ENCODE data around the gene SF3B2.
"Not testable (repeated sequence)": the region's sequence is repeated elsewhere in the genome, so short reads cannot be mapped to it uniquely, and the experiment has no call there.

The SF3B2 gene

GRCh38 chr11:66015936-66016792 lies 36.0 kb upstream of the SF3B2 start:
- DNase-seq = no peak

GRCh38 chr11:66016793-66017177 lies 35.4 kb upstream of the SF3B2 start:
- DNase-seq = no peak

- DNase-seq = no peak
Observed at GRCh38 chr11:66017321-66017720, 34.8 kb upstream of the SF3B2 start.

DNA sequence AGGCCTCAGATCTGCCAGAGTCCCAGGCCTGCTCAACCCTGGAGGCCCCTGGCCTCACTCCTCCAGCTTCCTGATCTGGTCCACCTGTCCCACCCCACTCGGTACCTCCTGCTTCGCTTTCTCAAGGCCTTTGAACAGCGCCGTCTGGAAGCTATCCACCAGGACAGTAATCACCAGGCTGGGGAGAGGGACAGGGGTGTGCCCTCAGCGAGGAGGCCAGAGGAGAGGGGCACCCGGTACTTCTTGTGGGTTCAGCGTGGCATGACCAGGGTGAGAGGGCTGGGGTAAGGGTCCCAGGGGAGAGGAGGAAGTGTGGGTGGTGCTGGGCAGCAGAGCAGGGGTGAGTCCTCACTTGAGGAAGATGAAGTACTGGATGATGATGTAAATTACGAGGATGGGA lies 32.0 kb upstream of the SF3B2 start:
- no peak for DNase-seq

GRCh38 chr11:66020618-66021357 lies 31.4 kb upstream of the SF3B2 start:
- DNase-seq = no peak

DNA sequence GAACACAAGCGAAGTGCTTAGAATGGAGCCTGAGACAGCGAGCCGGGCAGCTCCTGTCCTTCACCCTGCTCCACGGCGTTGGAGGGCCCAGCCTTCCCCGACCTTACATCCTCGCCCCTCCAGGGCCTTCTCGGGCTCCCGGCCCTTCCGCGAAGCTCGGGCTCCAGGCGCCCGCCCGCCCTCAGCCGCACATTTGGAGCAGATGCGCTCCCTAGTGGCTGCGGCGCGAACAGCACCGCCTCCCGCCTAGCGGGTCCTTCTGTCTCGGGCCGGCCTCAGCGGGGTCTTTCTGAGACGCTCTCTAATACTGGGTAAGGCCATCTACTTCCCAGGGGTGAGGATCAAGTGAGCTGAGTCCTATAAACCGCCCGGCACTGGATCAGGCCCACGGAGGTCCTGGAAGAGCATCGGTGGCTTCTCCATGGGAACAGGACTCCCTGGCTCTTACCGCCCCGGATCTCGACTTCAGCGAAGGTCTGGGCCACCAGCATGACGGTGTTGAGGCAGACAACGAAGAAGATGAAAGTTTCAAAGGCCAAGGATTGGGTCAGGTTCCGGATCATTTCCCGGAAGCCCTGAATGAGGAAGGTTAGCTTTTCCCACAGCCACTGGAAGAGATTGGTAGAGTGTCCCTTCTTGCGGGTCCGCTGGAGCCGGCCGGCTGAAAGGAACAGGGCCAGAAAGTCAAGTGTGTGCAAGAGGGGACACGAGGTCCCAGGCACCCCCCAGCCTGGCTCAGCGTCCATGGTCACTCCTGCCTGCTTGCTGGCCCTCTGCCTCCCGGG lies 29.6 kb upstream of the SF3B2 start:
- peak in 45 of 58 donors; percentile 2 to 74 (median 17) for DNase-seq

GRCh38 chr11:66023186-66023440 lies 29.1 kb upstream of the SF3B2 start:
- not testable (repeated sequence) for DNase-seq

DNA sequence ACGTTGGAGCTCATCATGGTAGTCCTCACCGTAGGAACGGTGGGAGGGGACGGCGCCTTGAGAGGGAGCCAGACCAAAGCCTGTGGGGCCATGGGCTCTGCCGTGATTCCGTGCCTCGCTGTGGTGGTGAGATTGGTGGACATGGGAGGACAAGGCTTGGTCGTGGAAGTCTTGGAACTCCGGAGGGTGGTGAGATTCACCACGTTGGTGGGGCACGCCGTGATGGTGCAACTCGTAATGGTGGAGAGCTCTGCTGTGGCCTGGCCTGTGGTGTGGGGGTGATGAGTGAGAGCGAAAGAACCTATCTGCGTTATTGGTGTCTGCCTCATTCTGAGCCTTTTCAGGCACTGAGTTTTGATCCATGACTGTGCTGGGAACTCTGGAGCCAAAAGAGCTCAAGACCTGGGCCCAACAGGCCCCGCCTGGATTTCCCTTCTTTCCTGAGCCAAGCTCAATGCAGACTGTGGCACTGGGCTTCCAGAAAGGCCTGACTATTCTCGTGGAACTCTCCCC lies 26.1 kb upstream of the SF3B2 start, which contains the start of gene CATSPER1:
CATSPER1 (minus strand) TSS at position 463 of the 513 bp plus-strand sequence; CDS start at position 363, 100 bp downstream.
- no peak for DNase-seq

GRCh38 chr11:66032957-66033735 lies 19.0 kb upstream of the SF3B2 start:
- no peak for DNase-seq

DNA sequence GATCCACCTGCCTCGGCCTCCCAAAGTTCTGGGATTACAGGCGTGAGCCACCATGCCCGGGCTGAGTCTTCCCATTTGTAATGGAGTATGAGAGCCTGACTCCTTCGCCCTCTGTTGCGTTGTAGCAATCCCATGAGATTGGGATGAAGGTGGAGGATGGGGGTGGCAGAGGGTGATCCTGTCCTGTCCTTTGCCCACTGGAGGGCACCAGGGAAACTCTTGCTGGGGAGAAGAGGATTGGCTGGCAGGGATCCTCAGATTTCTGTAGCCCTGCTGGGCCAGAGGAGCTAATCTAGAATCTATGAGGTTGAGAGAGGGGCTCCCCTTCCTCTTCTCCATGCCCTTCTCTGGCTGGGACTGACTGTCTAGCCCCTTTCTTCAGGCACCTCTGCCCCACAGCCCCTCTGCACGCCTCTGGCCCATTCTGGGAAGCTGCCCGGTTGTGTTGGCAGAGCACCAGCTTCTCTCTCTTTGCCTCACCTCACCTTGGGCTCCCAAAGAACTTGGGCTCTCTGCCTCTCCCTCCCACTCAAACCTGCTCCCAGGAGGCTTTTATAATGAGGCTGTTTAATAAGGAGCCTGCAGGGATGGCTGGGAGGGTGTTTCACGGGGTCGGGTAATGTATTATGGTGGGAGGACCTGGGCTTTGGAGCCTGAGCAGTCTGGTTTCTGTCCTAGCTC lies 16.4 kb upstream of the SF3B2 start:
- no peak for DNase-seq

DNA sequence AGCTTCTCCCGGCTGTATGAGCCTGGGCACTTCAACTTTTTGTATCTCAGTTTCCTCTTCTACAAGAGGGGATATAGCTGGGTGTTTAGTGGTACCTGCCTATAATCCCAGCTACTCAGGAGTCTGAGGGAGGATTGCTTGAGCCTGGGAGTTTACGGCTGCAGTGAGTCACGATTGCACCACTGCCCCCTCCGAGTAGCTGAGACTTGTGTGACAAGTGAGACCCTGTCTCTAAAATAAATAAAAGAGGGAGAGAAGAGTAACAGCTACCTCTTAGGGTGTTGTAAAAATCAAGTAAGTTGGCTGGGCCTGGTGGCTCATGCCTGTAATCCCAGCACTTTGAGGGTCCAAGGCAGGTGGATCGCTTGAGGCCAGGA lies 15.8 kb upstream of the SF3B2 start:
- DNase-seq = no peak

DNA sequence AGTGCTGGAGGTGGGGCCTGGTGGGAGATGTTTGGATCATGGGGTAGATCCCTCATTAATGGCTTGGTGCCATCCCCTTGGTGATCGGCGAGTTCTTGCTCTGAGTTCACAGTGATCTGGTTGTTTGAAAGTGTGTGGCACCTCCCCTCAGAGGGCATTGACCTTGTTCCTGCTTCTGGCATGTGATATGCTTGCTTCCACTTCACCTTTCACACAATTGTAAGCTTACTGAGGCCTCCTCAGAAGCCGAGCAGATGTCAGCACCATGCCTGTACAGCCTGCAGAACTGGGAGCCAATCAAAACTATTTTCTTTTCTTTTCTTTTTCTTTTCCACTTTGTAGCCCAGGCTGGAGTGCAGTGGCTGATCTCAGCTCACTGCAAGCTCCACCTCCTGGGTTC lies 14.8 kb upstream of the SF3B2 start:
- DNase-seq = no peak

GRCh38 chr11:66039765-66040164 lies 12.4 kb upstream of the SF3B2 start:
- DNase-seq = no peak

DNA sequence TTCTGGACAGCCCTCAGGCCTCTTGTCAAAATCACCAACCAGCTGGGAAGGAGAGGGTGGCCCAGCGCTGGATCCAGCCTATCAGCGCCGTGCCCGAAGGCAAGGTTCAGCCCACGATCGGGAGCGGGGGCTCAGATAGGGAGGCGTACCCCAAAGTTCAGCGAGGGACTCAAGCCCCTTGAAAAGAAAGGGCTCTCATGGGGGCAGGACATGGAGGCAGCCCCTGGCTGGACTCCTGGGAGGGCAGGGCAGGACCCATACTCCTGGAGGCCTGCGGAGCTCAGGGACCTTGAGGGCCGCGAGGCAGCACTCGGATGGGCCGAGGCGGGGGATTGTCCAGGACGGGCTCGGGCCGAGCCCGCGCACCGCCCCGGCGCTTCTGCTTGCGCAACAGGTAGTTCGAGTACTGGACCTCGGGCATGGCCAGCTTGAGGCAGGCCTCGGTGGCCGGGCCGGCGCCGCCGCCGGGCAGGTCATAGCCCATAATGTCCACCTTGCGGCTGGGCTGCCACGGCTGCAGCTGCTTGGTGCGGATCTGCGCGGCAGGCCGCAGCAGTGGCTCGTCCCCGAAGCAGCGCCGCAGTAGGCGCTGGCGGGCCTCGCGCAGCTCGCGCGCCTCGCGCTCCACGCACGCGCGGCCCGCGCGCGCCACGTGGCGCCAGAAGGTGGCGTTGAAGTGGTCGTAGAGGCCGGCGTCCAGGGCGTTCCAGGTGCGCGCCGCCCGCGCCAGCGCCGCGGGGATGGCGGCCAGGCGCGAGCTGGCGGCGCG lies 9.8 kb upstream of the SF3B2 start:
- no peak for DNase-seq

DNA sequence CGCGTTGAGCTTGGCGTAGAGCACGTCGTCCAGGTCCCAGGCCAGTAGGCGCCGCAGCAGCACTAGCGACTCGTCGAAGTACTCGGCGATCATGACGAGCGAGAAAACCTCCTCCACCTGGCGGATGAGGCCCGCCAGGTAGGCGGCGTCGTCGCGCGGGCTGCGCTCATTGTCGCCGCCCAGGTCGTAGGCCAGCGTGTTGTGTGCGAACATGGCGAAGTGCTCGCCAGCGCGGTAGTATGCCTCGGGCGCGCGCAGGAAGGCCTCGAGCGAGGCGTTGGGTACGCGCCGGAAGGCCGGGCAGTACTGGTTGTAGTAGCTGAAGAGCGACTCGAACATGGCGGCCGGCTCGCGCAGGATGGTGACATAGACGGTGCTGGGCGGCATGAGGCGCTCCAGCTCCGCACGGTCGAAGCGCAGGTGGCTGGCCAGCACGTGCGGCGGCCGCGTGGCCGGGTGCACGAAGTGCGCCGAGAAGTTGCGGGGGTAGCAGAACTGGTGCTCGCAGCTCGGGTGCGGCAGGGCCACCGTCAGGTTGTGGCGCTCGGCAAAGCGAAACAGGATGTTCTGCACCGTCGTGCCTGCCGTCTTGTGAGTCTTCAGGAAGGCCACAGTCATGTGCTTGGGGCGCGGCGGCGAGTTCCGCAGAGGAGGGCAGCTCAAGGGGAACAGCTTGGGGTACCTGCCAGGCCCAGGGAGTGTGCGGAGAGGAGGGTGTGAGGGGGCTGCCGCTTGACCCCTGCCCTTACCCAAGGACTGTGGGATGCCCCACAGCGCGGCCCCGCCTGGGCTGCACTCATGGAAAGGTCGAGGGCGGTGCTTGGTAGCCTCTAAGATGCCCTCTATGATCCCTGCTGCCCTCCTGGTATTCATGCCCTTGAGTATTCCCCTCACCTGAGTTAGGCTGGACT lies 8.9 kb upstream of the SF3B2 start:
- DNase-seq = no peak

DNA sequence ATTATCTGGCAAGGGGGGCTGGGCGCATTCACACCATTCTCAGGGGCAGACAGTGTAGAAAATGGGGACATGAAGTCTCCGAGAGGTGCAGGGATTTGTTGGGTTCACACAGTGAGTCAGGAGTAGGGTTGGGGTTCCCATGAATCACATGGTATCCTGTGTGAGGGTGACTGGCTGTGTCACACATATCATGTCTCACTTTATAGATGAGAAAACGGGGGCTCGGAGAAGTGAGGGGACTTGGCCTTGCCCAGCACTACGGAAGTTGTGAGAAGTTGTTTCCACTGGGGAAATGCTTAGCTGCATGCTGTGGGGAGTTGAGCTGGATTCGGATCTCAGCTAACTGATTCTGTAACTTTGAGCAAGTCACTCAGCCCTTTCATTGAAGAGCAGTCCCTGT lies 7.4 kb upstream of the SF3B2 start:
- no peak for DNase-seq

DNA sequence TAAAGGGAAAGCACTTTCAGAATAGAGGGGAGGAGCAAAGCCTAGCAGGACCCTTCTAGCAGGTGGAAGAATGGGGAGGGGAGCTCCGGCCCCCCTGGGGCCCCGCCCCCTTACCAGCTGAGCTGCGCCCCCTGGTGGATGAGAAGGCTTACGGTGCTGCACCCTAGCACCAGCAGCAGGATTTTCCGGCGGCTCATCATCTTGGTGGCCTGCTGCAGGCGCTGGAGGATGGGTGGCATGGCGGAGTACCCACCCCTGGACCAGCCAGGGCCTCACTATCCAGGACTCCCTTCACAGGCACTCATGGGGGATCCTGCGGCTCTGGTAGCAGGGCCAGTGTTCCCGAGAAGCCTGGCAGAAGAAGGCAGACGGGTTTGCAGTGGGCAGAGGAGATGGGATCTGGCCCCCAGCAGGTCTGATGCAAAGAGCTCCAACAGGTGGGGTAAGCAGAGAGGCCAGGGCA lies 7.0 kb upstream of the SF3B2 start:
- DNase-seq = peak in 54 of 58 donors; percentile 16 to 86 (median 58)

- no peak for DNase-seq
Observed at GRCh38 chr11:66046901-66047300, 5.3 kb upstream of the SF3B2 start.

Data from anterior cingulate cortex (tissue), 58 donors.